Subcutaneous adipose tissue (tissue), 4 donors: ENCODE data around the gene LGR4. TPM values are rescaled to one million over a fixed set of nuclear protein-coding genes. Genes with fewer than 3 reads are reported as not detected.

ENCODE experiments used
- total RNA-seq, 4 donors: library from RNA; depleted of rRNA; stranded (reverse); fragments of >200 nt; gene quantifications; one replicate each; pipeline ENCODE4 v1.1.0, GENCODE V29; 2016
- TF ChIP-seq, protein P1 (sequence below): fragments of 450-650 bp; IDR thresholded peaks from one replicate; pipeline ENCODE4 v1.5.1; 2016; ENCODE audit warnings: low read depth, mild to moderate bottlenecking, control low read depth, antibody characterized with exemption, moderate library complexity

The LGR4 gene
- total RNA-seq, 4 donors from 2014 or later = 41.3 to 106 (median 48.8) TPM

DNA sequence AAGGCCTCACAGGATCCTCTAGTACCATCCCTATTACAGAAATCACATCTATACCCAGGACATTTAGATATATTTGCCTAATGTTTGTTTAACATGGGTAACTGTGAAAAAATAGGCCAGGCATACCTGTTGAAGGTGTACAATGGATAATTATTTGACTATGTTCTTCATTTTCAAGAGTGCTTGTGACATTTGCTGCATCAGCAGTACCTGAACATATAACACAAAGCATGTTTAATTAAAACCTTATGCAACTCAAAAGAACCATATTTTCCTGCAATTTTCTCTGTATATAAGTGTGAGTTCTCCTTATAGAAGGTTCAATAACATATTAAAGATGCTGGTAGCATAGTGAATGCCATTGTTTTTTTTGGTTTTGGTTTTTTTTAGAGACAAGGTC is 101.1 kb downstream of the LGR4 start:
- TF ChIP-seq, protein P1, sequence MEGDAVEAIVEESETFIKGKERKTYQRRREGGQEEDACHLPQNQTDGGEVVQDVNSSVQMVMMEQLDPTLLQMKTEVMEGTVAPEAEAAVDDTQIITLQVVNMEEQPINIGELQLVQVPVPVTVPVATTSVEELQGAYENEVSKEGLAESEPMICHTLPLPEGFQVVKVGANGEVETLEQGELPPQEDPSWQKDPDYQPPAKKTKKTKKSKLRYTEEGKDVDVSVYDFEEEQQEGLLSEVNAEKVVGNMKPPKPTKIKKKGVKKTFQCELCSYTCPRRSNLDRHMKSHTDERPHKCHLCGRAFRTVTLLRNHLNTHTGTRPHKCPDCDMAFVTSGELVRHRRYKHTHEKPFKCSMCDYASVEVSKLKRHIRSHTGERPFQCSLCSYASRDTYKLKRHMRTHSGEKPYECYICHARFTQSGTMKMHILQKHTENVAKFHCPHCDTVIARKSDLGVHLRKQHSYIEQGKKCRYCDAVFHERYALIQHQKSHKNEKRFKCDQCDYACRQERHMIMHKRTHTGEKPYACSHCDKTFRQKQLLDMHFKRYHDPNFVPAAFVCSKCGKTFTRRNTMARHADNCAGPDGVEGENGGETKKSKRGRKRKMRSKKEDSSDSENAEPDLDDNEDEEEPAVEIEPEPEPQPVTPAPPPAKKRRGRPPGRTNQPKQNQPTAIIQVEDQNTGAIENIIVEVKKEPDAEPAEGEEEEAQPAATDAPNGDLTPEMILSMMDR = no peak

DNA sequence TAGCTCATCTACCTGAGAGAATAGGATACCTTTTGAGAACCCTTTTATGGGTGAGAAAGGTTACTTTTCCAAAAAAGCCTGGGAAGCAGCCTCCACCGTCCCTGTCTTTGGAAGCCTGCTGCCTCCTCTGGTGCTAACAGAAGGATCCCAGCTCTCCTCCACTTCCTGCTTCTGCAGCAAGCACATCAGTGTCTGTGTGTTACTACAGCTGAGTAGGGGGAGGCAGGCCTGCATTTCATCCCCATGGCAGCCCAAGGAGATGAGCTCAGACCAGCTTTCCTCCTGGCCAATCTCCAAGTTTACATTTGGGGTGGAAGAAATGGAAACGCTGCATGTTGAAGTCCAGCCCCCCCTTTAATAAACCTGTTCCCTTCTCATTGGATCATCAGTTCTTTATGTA is 102.2 kb downstream of the LGR4 start:
- TF ChIP-seq, protein P1 = no peak

DNA sequence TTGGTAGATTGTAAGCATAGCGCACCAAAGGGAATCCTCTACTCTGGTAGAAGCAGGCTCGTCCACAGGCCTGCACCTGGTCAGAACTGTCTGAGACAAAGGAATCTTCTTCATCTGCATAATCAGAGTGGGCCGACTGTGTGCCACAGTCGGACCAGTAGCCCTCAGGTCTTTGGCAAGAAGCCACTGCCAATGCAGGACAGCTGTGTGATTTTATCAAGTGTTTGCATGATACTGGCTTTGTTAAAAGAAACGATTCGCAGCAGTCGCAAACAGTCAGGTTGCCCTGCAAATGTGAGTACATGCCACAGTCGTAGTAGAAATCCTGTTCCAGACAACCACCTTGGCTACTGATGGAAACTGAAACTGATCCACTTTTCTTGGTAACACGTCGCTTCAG is 104.7 kb downstream of the LGR4 start:
- TF ChIP-seq, protein P1 = no peak

DNA sequence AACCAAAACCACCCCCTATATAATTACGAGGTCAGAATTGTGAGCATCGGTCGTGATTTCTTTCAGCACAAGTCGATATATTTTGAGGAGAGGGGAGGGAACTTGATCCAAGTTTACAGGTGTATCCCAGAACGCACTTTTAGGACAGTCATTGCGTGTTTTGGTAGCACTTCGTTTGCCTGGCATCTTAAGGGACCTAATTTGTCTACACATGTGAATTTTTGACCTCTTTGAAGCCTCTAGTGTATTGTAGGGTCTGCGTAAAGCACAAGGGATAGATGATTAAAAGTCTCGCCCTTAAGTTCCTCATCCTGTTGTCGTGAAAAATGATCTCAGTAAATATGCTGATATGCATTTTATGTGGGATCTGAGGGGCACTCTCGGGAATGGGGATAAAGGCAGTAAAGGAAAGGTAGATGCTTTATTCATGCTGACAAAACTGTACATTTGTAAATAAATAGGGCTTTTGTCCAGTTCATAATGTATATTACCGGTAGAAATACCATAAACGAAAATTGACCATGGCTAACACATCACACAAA is 108.9 kb downstream of the LGR4 start:
- TF ChIP-seq, protein P1 = no peak

DNA sequence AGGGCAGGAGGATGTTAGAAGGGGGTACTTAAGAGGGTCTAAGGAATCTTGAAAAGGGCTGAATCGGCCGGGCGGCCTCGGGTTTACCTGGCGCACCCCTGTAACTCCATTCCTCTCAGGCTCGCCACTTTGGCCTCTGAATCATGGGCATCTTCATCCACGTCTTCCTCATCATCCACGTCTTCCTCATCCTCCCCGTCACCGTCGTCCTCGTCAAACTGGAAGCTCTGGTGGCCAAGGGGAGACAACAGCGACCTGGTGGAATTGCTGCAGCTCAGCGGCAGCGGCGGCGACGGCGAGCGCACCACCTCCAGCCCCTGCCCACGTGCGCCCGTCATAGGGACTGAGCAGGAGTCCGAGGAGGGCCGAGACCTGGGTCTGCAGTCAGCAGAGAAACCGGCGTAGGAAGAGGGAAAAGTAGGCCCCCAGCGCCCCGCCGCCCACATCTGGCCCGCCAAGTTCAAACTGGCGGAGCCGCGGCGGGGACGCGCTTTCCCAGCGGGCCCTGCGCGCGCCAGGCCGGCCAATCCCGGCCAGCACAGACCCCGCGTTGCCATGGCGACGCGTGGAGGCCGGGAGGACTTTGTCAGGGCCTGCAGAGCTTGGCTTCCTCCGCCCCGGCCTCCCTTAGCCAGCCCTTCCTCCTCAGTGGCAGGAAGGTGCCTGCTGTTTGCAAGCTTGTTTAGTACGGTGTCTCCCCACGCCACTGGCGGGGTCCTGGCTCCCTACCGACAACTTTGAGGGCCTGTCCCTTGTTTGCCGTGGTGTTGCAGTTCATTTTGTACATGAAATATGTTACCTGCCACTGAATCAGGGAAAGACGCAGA is 109.6 kb downstream of the LGR4 start, which contains the start of gene CCDC34:
Gene CCDC34 (minus strand): TSS at position 467 of the 827 bp plus-strand sequence. CDS start 21 bp downstream, at position 446.
- TF ChIP-seq, protein P1 = no peak

DNA sequence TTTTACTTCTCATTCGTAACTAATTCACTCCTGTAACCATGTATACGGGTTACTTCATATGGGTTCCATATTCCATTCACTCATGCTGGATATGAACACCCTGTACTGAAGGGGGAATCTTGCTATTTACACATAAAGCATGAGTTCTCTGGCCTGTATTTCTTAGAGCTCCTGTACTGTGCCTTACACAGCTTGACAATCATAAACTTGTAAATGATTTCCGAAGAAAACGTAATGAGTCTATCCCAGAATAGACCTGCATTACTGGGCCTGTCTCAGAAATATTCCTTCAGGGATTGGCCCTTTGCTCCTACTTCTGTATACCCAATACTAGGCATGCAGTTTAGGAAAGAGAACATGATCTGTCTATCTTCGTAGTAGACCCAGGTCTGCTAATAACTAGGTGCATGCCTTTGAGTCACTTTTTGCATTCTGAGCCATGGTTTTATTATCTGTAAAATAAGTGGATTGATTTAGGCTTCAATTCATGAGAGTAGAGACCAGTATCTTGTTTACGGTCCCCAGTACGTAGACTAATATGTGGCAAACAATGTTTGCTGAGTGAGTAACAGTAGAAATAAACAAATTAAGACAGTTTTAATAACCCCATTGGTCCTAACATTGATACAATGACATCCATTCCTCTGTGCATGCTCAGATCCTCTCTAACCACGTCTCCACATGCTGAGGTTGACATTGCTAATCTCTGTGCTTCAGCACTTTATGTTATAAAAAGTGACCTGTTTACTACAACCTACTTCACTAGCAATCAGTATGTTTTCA is 110.8 kb downstream of the LGR4 start:
- TF ChIP-seq, protein P1 = no peak

DNA sequence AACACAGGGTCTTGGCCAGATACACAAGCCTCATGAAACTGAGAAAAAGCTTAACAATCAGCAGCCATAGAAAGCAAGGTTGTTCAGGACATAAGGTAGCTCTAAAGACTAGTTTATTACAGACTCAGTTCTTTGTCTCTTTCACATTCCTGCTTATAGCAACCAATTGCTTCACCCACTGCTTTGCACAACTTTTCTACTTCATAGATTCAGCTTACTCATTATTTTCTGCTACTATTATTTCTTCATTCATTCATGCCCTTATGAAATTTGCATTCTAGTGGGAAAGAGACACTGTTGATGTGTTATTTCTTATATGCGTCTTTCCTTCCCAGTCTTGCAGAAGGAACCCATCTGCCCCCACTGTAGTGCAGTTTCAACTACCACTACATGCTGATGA is 114.3 kb downstream of the LGR4 start:
- TF ChIP-seq, protein P1 = no peak
